HG03159 (cell line): Measurements from ENCODE around the gene NOC4L.
A peak's percentile ranks its signal among the peaks of the same experiment; 100 is the strongest.
"Not testable (repeated sequence)": the region's sequence is repeated elsewhere in the genome, so short reads cannot be mapped to it uniquely, and the experiment has no call there.

ENCODE experiments used
- ATAC-seq: cut with Tn5 transposase; IDR thresholded peaks from one replicate; pipeline ENCODE4 v1.9.1; 2021; ENCODE audit warnings: mild to moderate bottlenecking, moderate library complexity; ENCODE audit not compliant: unreplicated experiment

The NOC4L gene

DNA sequence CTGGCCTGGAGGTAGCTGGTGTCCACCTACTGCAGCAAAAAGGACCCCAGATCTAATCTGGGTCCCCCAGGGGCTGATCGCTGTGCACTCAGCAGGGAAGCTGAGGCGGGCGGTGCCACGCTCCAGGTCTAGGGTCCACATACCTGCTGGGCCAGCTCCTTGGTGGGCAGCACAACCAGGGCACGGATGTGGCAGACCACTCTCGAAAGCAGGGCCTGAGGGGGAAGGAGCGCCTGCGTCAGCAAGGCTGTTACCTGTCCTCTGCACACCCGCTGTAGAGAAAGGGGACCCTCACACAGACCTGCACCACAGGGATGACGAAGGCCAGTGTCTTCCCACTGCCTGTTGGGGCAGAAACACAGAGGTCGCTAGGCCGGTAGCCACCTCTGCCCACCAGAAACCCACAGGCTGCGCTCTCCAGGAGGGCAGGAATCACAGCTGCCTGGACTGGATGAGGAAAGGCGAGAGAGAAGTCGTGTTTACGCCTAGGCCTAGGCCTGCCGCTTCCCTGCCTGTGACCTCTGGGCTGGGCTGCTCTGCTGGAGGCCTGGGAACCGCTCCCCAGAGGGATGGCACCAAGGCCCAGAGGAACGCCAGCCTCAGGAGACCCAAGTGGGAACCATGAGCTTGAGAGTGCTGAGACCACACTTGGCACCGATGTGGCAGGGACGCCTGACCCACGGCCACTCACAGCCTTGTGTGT lies 2.1 kb upstream of the NOC4L start:
- ATAC-seq: no peak

DNA sequence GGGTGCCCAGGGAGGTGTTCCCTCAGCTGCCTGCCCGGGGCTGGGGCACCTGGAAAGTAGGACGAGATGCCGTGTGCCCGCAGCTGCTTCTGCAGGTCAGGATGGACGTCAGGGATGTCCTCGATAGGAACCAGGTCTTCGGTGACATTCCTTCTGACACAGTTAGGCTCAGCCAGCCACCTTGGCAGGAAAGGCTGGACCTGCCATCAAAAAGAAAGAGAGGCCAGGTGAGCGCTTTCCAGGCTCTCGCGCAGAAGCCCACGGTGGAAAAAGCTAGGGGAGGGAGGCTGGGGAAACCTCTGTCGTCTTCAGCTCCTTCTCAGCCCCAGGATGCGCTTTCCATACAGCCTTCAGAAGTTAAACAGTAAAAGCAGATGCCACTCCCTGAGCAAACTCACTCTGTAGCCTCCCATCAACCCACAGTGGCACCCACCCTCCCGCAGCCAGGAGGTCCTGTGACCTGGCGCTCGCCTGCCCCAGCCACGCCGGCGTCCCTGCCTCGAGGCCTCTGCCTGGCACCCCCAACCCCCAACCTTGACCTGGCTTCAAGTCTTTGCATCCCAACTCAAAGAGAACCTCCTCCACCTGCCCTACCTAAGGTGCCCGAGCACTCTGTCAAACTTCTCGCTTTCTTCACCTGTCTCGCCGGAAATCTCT lies 1.4 kb upstream of the NOC4L start:
- no peak for ATAC-seq

DNA sequence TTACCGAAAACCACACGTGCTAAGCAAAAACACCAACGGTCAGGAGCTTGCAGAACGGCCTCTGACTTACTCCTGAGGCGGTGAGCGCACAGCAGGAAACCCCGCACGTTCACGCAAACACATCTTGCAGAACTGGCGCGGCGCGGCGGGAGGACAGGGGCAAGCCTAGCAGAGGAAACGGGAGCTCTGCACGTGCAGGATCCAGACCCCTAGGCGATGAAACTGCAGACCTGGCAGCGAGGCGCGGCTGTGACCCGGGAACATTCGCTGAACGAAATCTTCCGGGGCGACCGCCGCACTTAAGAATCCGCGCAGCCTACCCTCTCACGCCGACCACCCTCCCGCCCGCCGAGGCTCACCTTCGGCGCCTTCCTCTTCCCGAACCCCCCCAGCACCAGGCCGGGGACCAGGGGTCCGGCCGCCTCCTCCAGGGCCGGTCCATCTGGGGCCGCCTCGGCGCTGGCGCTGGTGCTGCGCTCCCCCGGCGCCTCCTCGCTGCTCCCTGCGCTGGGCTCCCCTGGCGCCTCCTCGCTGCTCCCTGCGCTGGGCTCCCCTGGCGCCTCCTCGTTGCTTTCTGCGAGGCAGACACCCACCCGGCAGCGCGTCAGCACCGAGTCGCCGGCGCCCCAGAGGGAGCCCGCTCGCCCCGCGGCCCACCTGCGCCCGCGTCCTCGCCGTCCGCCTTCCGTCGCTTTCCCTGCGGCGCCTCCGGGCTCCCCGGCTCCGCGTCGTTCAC lies 753 bp upstream of the NOC4L start:
- peak; percentile 30 for ATAC-seq

DNA sequence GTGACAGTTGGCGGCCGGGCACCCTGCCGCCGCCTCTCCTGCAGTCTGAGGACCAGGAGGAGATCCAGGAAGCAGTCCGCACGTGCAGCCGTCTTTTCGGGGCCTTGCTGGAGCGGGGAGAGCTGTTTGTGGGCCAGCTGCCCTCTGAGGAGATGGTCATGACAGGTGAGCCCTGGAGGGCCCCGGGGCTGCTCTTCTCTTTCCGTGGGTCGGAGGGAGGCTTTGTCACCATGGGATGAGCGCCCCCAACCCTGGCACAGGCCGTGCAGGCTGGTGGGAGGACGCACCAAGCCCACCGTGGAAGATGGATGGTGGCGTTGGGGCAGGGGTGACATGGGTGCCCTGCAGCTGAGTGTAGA lies 532 bp downstream of the NOC4L start:
- ATAC-seq: peak; percentile 5

GRCh38 chr12:132145334-132145733 lies 1.1 kb downstream of the NOC4L start:
- no peak for ATAC-seq

DNA sequence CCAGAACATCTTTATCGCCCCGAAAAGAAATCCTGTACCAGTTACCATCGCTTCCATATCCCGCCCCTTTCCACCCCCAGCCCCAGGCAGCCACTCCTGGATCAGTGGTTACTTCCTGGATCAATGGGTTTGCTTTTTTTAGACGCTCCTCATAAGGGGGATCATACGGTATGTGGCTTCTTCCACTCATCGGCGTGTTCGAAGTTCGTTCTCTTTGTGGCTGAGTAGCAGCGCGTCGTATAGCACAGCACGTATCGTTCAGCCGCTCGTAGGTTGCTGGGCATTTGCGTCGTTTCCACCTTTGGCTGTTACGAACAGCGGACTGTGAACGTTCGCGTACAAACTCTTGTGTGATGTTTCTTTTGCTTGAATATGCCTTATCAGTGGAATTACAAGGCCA lies 1.8 kb downstream of the NOC4L start:
- ATAC-seq: no peak

DNA sequence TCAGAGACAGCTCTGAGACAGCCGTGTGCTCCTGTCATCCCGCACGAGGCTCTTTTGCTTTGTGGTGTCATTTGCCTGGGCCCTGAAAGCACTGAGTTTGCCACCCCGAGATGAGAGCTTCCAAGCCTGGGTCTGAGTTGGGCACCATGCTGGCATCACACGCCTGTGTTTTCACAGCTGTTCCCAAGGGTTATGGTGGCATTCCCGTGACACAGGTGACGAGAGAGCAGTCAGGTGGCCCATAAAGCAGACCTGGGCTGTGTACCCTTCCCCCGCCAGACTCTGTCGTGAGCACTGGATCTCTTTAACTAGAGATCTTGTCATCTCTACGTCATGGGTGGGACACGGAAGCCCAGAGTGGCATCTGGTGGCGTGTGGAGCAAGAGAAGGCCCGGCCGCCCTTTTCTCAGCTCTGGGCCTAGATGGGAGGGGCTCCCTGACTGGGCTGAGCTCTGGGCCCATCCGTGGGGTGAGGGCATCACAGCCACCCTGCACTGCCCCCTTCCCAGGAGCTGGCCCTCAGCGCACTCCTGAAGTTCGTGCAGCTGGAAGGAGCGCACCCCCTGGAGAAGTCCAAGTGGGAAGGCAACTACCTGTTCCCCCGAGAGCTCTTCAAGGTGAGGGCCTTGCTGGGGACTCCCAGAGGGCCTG lies 2.6 kb downstream of the NOC4L start:
- no peak for ATAC-seq

DNA sequence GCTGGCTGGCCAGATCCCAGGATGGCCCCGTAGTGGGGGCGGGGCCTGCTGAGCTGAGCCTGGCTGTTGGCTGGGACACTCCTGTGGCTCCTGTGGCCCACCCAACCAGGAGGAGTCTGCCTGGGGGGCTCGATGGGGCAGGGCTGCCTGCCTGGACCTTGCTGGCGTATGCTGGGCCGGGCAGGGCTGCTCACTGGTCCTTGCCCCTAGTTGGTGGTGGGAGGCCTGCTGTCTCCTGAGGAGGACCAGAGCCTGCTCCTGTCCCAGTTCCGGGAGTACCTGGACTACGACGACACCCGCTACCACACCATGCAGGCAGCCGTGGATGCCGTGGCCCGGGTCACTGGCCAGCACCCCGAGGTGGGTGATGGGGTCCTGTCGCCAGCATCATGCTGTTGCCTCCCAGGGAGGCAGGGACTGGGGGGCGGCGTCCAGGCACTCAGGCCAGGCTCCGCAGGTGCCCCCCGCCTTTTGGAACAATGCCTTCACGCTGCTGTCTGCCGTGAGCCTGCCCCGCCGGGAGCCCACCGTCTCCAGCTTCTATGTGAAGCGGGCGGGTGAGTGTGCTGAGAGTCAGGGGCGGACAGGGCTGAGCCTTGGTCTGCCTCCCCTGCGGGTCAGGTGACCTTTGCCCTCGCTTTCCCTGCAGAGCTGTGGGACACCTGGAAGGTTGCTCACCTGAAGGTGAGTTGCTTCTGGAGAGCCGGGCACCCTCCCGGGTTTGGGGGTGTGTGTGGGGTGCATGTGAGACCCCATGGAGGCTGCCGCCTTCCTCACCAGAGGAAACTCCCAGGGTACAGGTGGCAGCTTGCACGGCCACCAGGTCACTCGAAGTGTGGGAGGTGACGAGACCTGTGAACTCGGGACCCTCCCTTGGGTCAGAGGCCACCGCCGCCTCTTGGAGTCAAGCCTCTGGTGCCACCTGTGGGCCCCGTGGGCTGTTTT lies 3.4 kb downstream of the NOC4L start:
- ATAC-seq: no peak

DNA sequence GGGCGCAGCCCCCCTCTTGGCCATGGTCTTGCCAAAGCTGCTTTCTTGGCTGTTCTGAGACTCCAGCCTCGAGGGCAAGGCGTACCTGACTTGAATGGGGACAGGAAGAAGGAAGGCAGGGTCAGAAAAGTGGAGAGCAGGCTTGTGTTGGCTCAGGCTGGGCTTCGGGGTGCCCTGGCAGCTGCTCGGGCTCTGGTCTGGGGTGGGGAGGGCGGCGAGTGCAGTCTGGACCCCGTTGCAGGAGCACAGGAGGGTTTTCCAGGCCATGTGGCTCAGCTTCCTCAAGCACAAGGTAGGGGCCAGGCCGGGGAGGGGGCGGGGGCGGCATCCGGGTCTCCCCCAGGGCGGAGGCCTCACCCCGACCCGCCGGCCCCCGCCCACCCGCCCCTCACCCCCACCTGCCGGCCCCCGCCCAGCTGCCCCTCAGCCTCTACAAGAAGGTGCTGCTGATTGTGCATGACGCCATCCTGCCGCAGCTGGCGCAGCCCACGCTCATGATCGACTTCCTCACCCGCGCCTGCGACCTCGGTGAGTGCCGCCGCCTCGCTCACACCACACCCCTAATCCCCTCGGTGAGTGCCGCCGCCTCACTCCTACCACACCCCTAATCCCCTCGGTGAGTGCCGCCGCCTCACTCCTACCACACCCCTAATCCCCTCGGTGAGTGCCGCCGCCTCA lies 4.2 kb downstream of the NOC4L start:
- no peak for ATAC-seq

- not testable (repeated sequence) for ATAC-seq
Measured at GRCh38 chr12:132149526-132149925, 5.3 kb downstream of the NOC4L start.

GRCh38 chr12:132150780-132151144 lies 6.5 kb downstream of the NOC4L start:
- ATAC-seq: no peak

DNA sequence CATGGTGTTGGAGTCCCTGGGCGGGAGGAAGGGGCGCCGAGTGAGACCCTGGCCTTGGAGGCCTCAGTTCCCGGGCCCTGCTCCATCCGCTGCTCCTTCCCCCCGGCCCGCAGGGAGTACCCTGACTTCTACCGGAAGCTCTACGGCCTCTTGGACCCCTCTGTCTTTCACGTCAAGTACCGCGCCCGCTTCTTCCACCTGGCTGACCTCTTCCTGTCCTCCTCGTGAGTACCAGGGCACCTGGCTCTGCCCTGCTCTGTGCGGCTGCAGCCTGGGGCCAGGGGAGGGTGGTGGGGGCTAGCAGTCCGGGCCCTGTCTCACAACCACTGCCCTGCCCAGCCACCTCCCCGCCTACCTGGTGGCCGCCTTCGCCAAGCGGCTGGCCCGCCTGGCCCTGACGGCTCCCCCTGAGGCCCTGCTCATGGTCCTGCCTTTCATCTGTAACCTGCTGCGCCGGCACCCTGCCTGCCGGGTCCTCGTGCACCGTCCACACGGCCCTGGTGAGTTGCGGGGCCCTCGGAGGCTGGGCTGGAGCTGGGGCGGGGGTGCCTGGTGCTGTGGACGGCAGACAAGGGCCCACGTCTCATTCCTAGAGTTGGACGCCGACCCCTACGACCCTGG lies 7.0 kb downstream of the NOC4L start:
- no peak for ATAC-seq

DNA sequence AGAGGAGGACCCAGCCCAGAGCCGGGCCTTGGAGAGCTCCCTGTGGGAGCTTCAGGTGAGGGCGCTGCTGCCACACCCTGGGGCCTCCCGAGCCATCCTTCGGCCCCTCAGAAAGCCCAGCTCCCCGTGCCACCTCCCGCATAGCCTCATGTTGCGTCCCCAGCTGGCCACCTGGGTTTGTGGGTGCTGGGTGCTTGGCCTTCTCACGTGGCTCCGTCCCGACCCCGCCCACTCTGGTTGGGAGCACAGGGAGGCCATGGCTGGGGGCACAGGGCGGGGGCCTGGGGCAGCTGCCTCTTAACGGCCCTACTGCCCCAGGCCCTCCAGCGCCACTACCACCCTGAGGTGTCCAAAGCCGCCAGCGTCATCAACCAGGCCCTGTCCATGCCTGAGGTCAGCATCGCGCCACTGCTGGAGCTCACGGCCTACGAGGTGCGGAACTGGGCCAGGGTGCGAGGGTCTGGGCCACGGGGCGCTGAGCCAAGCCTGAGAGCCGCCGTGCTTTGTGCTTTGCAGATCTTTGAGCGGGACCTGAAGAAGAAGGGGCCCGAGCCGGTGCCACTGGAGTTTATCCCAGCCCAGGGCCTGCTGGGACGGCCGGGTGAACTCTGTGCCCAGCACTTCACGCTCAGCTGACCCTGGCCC lies 7.6 kb downstream of the NOC4L start:
- no peak for ATAC-seq

DNA sequence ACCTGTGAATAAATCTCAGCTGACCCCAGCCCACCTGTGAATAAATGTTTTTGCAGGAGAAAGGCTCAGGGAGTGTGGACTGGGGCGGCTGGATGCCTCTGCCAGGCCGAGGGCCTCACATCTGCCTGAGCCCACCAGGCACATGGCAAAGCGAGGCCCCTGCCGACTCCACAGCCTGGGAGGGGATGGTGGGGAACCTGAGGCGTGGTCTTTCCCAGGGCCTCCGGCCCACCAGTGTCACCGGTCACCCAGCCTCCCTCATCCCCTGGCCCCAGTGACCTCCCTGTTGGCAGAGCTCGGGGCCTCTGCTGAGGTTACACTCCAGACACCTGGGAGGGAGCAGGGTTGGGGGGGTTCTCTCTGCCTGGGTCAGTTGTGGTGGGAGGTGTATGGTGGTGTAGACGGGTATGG lies 8.2 kb downstream of the NOC4L start:
- ATAC-seq: no peak

GRCh38 chr12:132152953-132153352 lies 8.7 kb downstream of the NOC4L start:
- ATAC-seq: no peak

GRCh38 chr12:132153501-132154340 lies 9.5 kb downstream of the NOC4L start:
- peak; percentile 76 for ATAC-seq

DNA sequence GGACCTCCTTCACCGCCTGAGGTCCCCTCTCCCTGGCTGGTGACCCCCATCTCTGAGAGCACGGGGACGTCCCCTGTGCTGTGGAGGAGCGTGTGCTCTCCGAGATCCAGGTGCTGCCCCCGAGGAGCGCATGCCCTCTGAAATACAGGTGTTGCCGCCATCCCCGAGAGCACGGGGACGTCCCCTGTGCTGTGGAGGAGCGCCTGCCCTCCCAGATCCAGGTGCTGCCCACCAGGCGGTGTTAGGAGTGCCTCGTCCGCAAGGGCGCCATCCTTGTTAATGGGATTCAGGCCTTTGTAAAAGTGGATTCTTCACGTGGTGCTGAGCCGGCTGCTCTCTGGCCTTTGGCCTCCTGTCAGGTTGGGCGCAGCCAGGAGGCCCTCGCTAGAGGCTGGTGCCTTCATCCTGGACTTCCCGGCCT lies 10.1 kb downstream of the NOC4L start:
- peak; percentile 5 for ATAC-seq
